Activated T-helper 1 cell treated with anti-CD3 and anti-CD28 coated beads, Interleukin-12 subunit alpha, Interleukin-12 subunit beta, Interleukin-2, Interleukin-4 antibody, amounts not matched to agents 30 ng/mL and 10 ng/mL and 1 ng/mL, durations not matched to agents 14 hours and 24 hours and 36 hours (primary cell): ENCODE results near the gene EFNA3. TPM values are rescaled to one million over a fixed set of nuclear protein-coding genes. Genes with fewer than 3 reads are reported as not detected.

Experiments
- DNase-seq: peaks from one replicate; pipeline ENCODE4 v3.0.0; 2021; ENCODE audit warnings: low spot score
- H3K27ac Mint-ChIP-seq: one replicate; pipeline ENCODE4 v1.8.0; 2021; ENCODE audit warnings: mild to moderate bottlenecking, mixed read lengths
- H3K27me3 Mint-ChIP-seq: one replicate; pipeline ENCODE4 v1.8.0; 2022; ENCODE audit warnings: mild to moderate bottlenecking, moderate library complexity, mixed read lengths; ENCODE audit not compliant: insufficient read depth
- H3K36me3 Mint-ChIP-seq: one replicate; pipeline ENCODE4 v1.8.0; 2021; ENCODE audit warnings: low read depth, mixed read lengths
- H3K4me1 Mint-ChIP-seq: one replicate; pipeline ENCODE4 v1.8.0; 2021; ENCODE audit warnings: low read depth, mixed read lengths
- H3K4me3 Mint-ChIP-seq: one replicate; pipeline ENCODE4 v1.8.0; 2021; ENCODE audit warnings: mild to moderate bottlenecking, moderate library complexity, mixed read lengths
- H3K9me3 Mint-ChIP-seq: one replicate; pipeline ENCODE4 v1.8.0; 2021; ENCODE audit warnings: mixed read lengths
- intact Hi-C: fragments of 100-400 bp; cut with micrococcal nuclease; formaldehyde crosslinking; loops from one replicate; pipeline ENCODE4 v1.15.1; 2024
- total RNA-seq: library from RNA; stranded (reverse); gene quantifications from 2 replicates; pipeline ENCODE4 v1.2.3, GENCODE V29; 2022

EFNA3 gene
- total RNA-seq, 1 donor from 2014 or later, result 2.8 TPM

DNA sequence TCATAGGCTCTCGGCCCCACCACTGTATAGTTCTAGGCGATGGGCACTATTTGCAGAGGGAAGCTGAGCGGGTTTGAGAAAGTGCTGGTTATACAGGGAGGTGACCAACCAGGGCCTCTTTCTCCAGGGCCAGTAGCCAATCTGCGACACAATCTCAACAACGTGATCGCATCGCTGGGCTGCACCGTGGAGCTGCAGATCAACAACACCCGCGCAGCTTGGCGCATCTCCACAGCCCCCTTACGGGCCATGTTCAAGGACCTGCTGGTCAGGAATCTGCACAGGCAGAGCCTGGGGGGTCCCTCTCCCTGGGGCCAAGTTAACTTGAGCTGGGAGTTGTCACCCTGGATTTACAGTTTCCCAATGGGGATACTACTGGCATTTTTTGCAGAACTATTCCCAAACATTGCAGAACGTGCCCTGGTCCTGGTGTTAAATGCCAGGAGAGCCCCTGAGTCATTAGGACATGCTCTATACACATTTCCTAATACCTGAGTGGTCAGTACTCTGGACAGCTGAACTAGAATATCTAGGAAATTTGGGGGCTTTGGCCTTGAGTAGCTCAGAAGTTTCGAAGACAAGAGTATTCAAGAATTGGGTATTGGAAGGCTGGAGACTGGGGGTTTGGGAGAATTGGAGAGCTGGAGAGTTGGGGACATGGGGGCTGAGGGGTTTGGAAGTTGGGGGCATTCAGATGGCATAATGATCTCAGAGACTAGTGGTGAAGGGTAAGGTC, 38.1 kb upstream of the EFNA3 start:
- H3K4me3 Mint-ChIP-seq, result no peak overlapping the region
- intact Hi-C loops, result no loop called here
- peaks cover 17% of the 10 kb centered on the region for H3K27me3 Mint-ChIP-seq
- H3K27ac Mint-ChIP-seq, result no peak overlapping the region
- H3K36me3 Mint-ChIP-seq, result no peaks in the 10 kb centered on the region
- H3K4me1 Mint-ChIP-seq, result peaks cover 13% of the 10 kb centered on the region
- no peak for DNase-seq
- H3K9me3 Mint-ChIP-seq, result no peaks in the 10 kb centered on the region

- Mint-ChIP-seq H3K36me3 (no peaks in the 10 kb centered on the region), H3K27ac (no peak overlapping the region)
Measured at GRCh38 chr1:155042789-155043188, 35.8 kb upstream of the EFNA3 start.

GRCh38 chr1:155043301-155043702, 35.3 kb upstream of the EFNA3 start:
- H3K27ac Mint-ChIP-seq, result no peak overlapping the region
- no peaks in the 10 kb centered on the region for H3K9me3 Mint-ChIP-seq
- intact Hi-C loops, result no loop called here
- no peak for DNase-seq
- no peaks in the 10 kb centered on the region for H3K36me3 Mint-ChIP-seq
- peaks cover 10% of the 10 kb centered on the region for H3K27me3 Mint-ChIP-seq
- peaks cover 15% of the 10 kb centered on the region for H3K4me1 Mint-ChIP-seq
- H3K4me3 Mint-ChIP-seq, result no peak overlapping the region

More at GRCh38 chr1:155042789-155043188, 35.8 kb upstream of the EFNA3 start:
- DNase-seq, result no peak
- intact Hi-C loops, result no loop called here
- H3K4me1 Mint-ChIP-seq, result peaks cover 15% of the 10 kb centered on the region
- H3K27me3 Mint-ChIP-seq, result peaks cover 10% of the 10 kb centered on the region
- H3K9me3 Mint-ChIP-seq, result no peaks in the 10 kb centered on the region
- H3K4me3 Mint-ChIP-seq, result no peak overlapping the region

GRCh38 chr1:155043793-155044192, 34.8 kb upstream of the EFNA3 start:
- DNase-seq, result no peak
- Mint-ChIP-seq H3K4me3 (no peak overlapping the region), H3K27ac (no peak overlapping the region), H3K27me3 (peaks cover 10% of the 10 kb centered on the region), H3K4me1 (peaks cover 15% of the 10 kb centered on the region), H3K9me3 (no peaks in the 10 kb centered on the region), H3K36me3 (no peaks in the 10 kb centered on the region)
- intact Hi-C loops, result no loop called here

- DNase-seq, result no peak
- Mint-ChIP-seq H3K27me3 (peaks cover 9% of the 10 kb centered on the region), H3K36me3 (no peaks in the 10 kb centered on the region), H3K27ac (no peak overlapping the region), H3K4me1 (peaks cover 15% of the 10 kb centered on the region), H3K4me3 (no peak overlapping the region), H3K9me3 (no peaks in the 10 kb centered on the region)
- intact Hi-C loops, result no loop called here
Measured at GRCh38 chr1:155044365-155044764, 34.3 kb upstream of the EFNA3 start.

DNA sequence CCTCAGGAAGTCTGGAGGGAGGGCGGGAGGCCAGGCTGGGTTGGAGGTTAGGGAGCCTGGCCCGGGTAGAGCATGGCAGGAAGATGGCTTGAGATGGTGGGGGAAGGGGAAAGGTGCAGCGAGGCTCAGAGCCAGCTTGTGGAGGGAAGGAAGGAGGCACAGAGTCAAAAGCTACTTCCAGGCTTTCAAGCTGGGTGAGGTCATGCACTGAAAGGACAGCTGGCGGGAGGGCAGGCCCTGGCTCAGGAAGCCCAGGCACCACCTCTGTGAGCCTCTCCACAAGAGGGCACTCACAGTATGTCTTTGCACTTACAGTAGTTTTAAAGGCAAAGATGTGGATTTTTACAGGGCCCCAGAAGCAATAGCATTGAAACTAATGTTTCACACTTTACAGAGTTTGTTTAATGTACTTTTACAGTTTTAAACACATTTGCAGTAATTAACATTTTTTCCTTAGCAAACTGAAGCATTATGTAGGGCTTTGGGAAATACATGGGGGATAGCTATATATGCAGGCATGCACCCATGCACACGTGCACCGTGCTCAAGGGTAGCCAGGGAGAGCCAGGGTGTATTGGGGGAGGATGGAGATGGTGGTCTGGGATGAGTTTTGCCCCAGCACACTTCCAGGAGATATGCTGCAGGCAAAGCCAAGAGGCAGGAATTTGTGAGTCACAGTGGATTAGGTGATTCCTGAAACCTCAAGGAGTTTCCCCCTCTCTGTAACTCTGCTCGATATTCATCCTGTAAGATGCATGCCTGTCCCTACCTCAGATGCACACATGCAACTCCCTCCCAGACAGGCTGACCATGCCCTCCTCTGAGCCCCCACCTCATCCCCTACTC, 33.6 kb upstream of the EFNA3 start:
- peaks cover 8% of the 10 kb centered on the region for H3K27me3 Mint-ChIP-seq
- peak; percentile 59 for DNase-seq
- H3K4me3 Mint-ChIP-seq, result no peak overlapping the region
- H3K4me1 Mint-ChIP-seq, result peaks cover 22% of the 10 kb centered on the region
- no peak overlapping the region for H3K27ac Mint-ChIP-seq
- H3K9me3 Mint-ChIP-seq, result no peaks in the 10 kb centered on the region
- intact Hi-C loops, result loop anchor here (1.0 kb wide), 2 partner anchors 16 to 40 kb away; no protein-coding TSS in a partner anchor
- H3K36me3 Mint-ChIP-seq, result no peaks in the 10 kb centered on the region

DNA sequence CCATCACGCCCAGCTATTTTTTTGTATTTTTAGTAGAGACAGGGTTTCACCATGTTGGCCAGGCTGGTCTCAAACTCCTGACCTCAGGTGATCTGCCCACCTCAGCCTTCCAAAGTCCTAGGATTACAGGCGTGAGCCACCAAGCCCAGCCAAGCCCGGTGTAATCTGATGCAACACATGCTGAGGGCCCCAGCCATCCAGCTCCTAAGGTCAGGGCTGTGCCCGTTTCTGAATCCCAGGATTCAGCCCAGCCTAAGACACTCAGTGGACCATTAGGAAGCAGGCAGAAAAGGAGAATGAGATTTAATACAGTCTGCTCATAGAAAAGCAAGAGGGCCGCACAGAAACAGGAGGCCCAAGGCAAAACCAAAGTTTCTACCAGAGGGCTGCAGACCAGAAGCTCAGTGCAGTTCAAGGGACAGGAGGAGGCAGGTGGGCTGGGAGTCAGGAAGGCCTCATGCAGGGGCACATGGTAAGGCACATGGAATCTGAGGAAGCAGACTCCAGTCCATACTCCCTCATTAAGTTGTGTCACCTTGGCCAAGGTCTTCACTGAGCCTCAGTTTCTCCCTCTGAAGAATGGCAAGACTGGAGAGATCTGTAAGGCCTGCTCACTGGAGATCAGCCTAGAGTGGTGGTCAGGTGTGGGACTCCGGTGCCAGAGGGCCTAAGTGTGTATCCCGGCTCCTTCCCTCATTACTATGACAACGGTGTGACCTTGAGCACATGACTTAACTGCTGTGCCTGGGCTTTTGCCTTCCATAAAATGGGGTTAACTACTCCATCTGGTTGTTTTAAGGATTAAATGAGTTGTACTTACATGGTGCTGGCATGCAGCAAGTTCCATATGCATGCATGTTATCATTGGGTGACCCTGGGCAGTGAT, 29.9 kb upstream of the EFNA3 start:
- H3K36me3 Mint-ChIP-seq, result no peaks in the 10 kb centered on the region
- H3K4me3 Mint-ChIP-seq, result peak overlapping the region; percentile 88
- H3K27ac Mint-ChIP-seq, result no peak overlapping the region
- H3K9me3 Mint-ChIP-seq, result no peaks in the 10 kb centered on the region
- intact Hi-C loops, result no loop called here
- no peaks in the 10 kb centered on the region for H3K27me3 Mint-ChIP-seq
- H3K4me1 Mint-ChIP-seq, result peaks cover 43% of the 10 kb centered on the region
- DNase-seq, result no peak

DNA sequence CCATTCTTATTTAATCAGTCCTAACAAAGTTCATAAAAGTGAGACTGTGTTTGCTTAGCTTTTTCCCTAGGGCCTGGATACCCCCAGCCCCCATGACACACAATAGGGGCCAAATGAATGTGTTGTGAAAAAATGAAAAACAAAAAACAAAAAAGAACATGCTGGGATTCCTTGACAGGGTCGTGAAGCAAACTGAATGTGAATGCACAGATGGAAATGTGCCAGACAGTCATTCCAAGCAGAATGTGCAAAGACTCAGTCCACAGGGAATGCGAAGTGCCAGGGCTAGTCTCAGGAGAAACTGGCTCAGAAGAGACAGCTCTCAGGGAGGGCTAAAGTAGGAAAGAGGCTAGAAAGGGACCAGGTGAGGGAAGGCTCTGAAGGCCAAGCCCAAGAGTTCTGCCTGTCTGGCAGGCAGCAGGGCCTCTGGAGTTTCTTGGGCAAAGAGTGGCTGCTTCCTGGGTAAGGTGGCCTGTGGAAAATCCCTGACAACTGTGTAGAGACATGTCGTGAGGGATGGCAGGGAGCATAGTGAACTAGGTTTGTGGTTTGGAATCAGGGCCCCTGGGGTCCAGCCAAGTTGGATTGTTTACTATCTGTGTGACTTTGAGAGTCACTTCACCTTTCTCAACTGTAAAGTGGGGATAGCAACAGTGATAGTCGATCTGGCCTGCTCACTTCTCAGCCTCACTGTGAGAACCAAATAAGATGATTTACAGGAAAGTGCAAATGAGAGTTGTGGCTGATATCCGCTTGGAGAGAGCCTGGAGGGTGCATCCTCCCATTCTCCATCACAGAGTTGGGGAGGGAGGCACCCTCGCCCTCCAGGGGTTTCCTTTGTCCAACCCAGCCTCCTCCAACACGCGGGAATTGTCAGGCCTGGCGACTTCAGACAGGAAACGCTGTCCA, 28.7 kb upstream of the EFNA3 start:
- DNase-seq, result no peak
- Mint-ChIP-seq H3K4me1 (peaks cover 37% of the 10 kb centered on the region), H3K4me3 (peak overlapping the region; percentile 88), H3K9me3 (no peaks in the 10 kb centered on the region), H3K36me3 (no peaks in the 10 kb centered on the region), H3K27ac (peak overlapping the region; percentile 62), H3K27me3 (no peaks in the 10 kb centered on the region)
- intact Hi-C loops, result loop anchor here (1.0 to 2.0 kb wide), 3 partner anchors 33 to 75 kb away; partner anchors contain the start of gene CKS1B

DNA sequence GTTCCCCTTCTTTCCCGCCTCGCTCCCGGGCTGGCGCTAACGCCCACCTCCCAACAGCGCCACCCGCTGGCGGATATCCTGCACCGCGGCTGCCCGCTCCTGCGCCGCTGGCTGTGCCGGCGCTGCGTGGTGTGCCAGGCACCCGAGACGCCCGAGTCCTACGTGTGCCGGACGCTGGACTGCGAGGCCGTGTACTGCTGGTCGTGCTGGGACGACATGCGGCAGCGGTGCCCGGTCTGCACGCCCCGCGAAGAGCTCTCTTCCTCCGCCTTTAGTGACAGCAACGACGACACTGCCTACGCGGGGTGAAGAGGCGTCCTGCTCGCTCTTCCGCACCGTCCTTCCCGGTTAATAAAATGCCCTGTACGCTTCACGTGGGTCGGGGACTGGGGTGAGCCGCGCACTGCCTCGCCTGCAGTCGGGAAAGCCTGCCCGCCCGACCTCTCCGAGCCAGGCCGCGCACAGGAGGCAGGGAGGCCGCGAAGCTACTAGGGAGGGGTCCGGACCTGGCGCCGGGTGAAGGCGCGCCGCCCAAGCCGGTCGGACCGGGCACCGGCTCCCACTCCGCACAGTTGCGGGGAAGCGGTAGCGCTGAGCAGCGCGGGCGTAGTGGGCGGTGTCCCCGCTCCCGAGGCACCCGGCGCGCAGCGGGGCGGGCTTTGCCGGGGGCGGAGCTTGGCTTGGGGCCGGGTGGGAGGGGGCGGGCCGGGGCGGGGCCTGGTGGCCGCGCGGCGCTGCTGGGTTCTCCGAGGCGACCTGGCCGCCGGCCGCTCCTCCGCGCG, 27.9 kb upstream of the EFNA3 start, which contains the start of gene ADAM15:
ADAM15 (plus strand) TSS at position 757 of the 782 bp plus-strand sequence. CDS start 71 bp downstream, outside the sequence.
- peak within 1 kb of the TSS; percentile 88 for H3K4me3 Mint-ChIP-seq
- peak within 1 kb of the TSS; percentile 88 for H3K27ac Mint-ChIP-seq
- DNase-seq, result peak; percentile 79
- H3K4me1 Mint-ChIP-seq, result peaks cover 28% of the 10 kb centered on the region
- H3K36me3 Mint-ChIP-seq, result no peaks in the 10 kb centered on the region
- intact Hi-C loops, result loop anchor here (1.0 to 2.0 kb wide), 4 partner anchors 33 to 76 kb away; partner anchors contain the start of genes CKS1B and FLAD1
- H3K27me3 Mint-ChIP-seq, result no peaks in the 10 kb centered on the region
- no peaks in the 10 kb centered on the region for H3K9me3 Mint-ChIP-seq

GRCh38 chr1:155051342-155051776, 27.3 kb upstream of the EFNA3 start:
- Mint-ChIP-seq H3K9me3 (no peaks in the 10 kb centered on the region), H3K4me3 (peak overlapping the region; percentile 86), H3K27me3 (no peaks in the 10 kb centered on the region), H3K27ac (no peak overlapping the region), H3K4me1 (peaks cover 28% of the 10 kb centered on the region), H3K36me3 (peaks cover 5% of the 10 kb centered on the region)
- intact Hi-C loops, result loop anchor here (1.0 to 2.0 kb wide), 2 partner anchors 68 to 77 kb away; partner anchors contain the start of genes CKS1B and FLAD1
- DNase-seq, result no peak
